VCaP (cell line): ENCODE results near the gene MCM7.
A peak's percentile ranks its signal among the peaks of the same experiment; 100 is the strongest.

ENCODE experiments used
- H3K27ac ChIP-seq: fragments of 450-650 bp; 2 replicates; pipeline ENCODE4 v1.5.1; 2017
- CTCF ChIP-seq: fragments of 450-650 bp; conservative IDR thresholded peaks from 2 replicates; pipeline ENCODE4 v1.5.1; 2017; ENCODE audit warnings: mild to moderate bottlenecking, moderate library complexity

Gene MCM7

DNA sequence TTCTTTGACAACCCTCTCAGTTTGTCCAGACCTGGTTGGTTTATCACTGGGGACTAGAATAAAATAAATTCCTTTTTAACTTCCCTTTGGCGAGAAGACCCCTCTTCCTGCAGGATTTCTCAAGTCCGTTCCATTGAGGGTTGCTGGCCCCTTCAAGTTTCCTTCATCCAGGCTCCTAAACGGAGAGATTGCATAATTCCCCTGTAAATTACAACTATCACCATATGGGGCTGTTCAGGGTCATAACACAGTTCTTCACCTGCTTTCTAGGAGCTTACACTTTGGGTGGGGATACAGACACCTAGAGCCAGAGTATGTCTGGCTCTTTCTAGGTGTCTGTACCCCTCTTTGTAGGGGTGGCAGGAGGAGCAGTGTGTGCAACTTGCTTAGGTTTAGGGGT is 15.7 kb downstream of the MCM7 start:
- no peak overlapping the region for H3K27ac ChIP-seq
- no peak for TF ChIP-seq CTCF

- TF ChIP-seq CTCF: no peak
- peak overlapping the region; percentile 98 for H3K27ac ChIP-seq
Observed at GRCh38 chr7:100082978-100083377, 18.2 kb downstream of the MCM7 start.

DNA sequence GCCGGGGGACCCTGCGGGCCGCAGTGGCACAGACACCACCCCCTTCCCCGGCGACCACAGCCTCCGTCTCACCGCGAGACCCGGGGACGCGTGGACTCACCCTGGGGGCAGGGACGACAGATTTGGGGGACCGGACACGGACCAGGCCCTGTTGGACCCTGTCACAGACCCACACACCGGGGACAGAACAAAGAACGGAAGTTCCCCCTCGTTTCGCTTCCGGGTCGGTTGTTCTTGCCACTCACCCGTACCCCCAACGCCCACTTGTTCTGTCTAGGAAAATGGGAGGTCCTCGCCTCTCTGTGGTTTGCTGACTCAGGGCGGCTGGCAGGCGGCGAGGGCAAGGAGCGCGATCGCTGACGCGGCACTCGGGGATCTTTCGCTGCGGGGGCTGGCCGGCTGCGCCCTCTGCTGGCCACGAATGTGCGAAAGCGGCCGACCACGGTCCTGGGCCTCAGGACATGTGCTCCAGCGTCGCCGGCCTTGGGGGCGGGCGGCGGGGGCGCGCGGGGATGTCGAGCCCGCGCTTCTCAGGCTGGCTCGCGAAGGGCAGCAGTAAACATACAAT is 19.6 kb downstream of the MCM7 start, which contains the start of gene ZNF3:
Gene ZNF3 (minus strand): TSS at position 189 of the 568 bp plus-strand sequence. CDS start 4,366 bp downstream, outside the sequence.
- peak; percentile 99 for TF ChIP-seq CTCF
- H3K27ac ChIP-seq: peak within 1 kb of the TSS; percentile 98

GRCh38 chr7:100080907-100081534 is 20.2 kb downstream of the MCM7 start:
- peak overlapping the region; percentile 98 for H3K27ac ChIP-seq
- no peak for TF ChIP-seq CTCF

GRCh38 chr7:100079024-100079560 is 22.1 kb downstream of the MCM7 start:
- H3K27ac ChIP-seq: peak overlapping the region; percentile 98; the same call in 1 of the 2 replicates
- no peak for TF ChIP-seq CTCF

DNA sequence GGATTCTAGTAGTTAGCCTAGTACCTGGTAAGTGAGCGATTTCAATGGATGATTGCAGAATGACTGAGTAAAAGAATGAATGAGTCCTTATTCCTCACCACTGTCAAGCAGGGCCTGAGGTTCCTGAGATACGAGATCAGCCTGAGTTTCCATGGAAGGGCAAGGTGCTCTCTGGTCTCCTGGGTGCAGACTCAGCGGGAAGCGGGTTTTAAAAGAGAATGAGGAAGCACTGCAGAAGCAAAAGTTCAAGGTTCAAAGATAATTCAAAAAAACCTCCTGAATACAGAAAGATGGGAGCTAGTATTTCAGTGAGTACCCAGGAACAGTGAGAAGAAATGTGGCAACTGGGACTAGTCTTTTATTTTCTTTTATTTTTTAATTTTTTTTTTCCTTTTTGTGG is 24.0 kb downstream of the MCM7 start:
- H3K27ac ChIP-seq: no peak overlapping the region
- no peak for TF ChIP-seq CTCF

- TF ChIP-seq CTCF: no peak
- H3K27ac ChIP-seq: no peak overlapping the region
Observed at GRCh38 chr7:100075418-100075817, 25.8 kb downstream of the MCM7 start.
